IMR-90 (cell line): ENCODE results near the gene CYB5B. TPM values are rescaled to one million over a fixed set of nuclear protein-coding genes. Genes with fewer than 3 reads are reported as not detected.

Experiments
- ATAC-seq: fragments of 200-7000 bp; cut with Tn5 transposase; 2 replicates; pipeline ENCODE4 v1.9.1; 2020; ENCODE audit warnings: low read depth, mild to moderate bottlenecking, moderate library complexity
- BruUV-seq: library from RNA; stranded (reverse); fragments of 400-500 nt; replicated peaks from 2 replicates; lab custom pipeline; 2021; lab: Mats Ljungman, UMichigan
- CTCF ChIA-PET: fragments of 300-600 bp; formaldehyde crosslinking; extraction: SDS; loops from one replicate; lab custom pipeline; 2021; ENCODE audit warnings: antibody characterized with exemption; lab: Yijun Ruan, JAX
- POLR2A ChIA-PET: fragments of 300-600 bp; sonication (Branson Sonifier 250); formaldehyde crosslinking; loops from one replicate; lab custom pipeline; 2022; ENCODE audit warnings: antibody characterized with exemption; ENCODE audit not compliant: unreplicated experiment; lab: Charles Lee
- DNase-seq: peaks from one replicate; pipeline ENCODE4 v3.0.0; 2013
- H2AFZ ChIP-seq: replicated peaks from 2 replicates; pipeline ENCODE3; 2013; ENCODE audit warnings: low read length, mild to moderate bottlenecking; ENCODE audit not compliant: poor library complexity
- H2AK5ac ChIP-seq: 2 replicates; pipeline ENCODE4 v1.6.1; 2013; ENCODE audit warnings: low read depth, low read length, inconsistent platforms
- H2AK9ac ChIP-seq: replicated peaks from 2 replicates; pipeline ENCODE3; 2013; ENCODE audit warnings: mild to moderate bottlenecking, low read depth, low read length, moderate library complexity; ENCODE audit not compliant: poor library complexity
- H2BK120ac ChIP-seq: 2 replicates; pipeline ENCODE4 v1.6.1; 2013; ENCODE audit warnings: low read depth, low read length, inconsistent platforms
- H2BK15ac ChIP-seq: 3 replicates; pipeline ENCODE4 v1.6.1; 2013; ENCODE audit warnings: low read depth, low read length, inconsistent platforms
- H2BK20ac ChIP-seq: 2 replicates; pipeline ENCODE4 v1.6.1; 2013; ENCODE audit warnings: low read depth, mild to moderate bottlenecking, inconsistent platforms, low read length, moderate library complexity
- H2BK5ac ChIP-seq: 2 replicates; pipeline ENCODE4 v1.6.1; 2013; ENCODE audit warnings: mild to moderate bottlenecking, low read depth, low read length, inconsistent platforms; ENCODE audit not compliant: poor library complexity, severe bottlenecking
- H3K14ac ChIP-seq: replicated peaks from 2 replicates; pipeline ENCODE4 v1.6.1; 2013; ENCODE audit warnings: low read depth, low read length, inconsistent platforms
- H3K18ac ChIP-seq: 2 replicates; pipeline ENCODE4 v1.6.1; 2013; ENCODE audit warnings: low read depth, low read length, control low read depth
- H3K23ac ChIP-seq: 2 replicates; pipeline ENCODE4 v1.6.1; 2013; ENCODE audit warnings: low read depth, low read length, inconsistent platforms
- H3K27ac ChIP-seq: 2 replicates; pipeline ENCODE4 v1.5.1; 2013; ENCODE audit warnings: mild to moderate bottlenecking, control low read depth, low read length; ENCODE audit not compliant: insufficient read depth
- H3K27me3 ChIP-seq: 2 replicates; pipeline ENCODE4 v1.6.1; 2013; ENCODE audit warnings: low read length; ENCODE audit not compliant: control insufficient read depth, insufficient read depth
- H3K36me3 ChIP-seq: 2 replicates; pipeline ENCODE4 v1.6.1; 2013; ENCODE audit warnings: low read length, mixed read lengths; ENCODE audit not compliant: control insufficient read depth, insufficient read depth
- H3K4ac ChIP-seq: 2 replicates; pipeline ENCODE4 v1.6.1; 2013; ENCODE audit warnings: low read depth, low read length, inconsistent platforms
- H3K4me1 ChIP-seq: 2 replicates; pipeline ENCODE4 v1.6.1; 2013; ENCODE audit warnings: low read length, mixed read lengths; ENCODE audit not compliant: control insufficient read depth, insufficient read depth
- H3K4me2 ChIP-seq: 2 replicates; pipeline ENCODE4 v1.6.1; 2013; ENCODE audit warnings: low read depth, mild to moderate bottlenecking, control low read depth, low read length, moderate library complexity
- H3K4me3 ChIP-seq: 2 replicates; pipeline ENCODE4 v1.5.1; 2013; ENCODE audit warnings: low read depth, mild to moderate bottlenecking, control low read depth, low read length, moderate library complexity; ENCODE audit not compliant: insufficient read depth
- H3K56ac ChIP-seq: 2 replicates; pipeline ENCODE4 v1.6.1; 2013; ENCODE audit warnings: low read length, inconsistent platforms; ENCODE audit not compliant: insufficient read depth; ENCODE audit errors: extremely low read depth
- H3K79me1 ChIP-seq, 2 experiments: 2 replicates each; pipeline ENCODE4 v1.6.1; 2013; ENCODE audit warnings: low read length in 2 of 2, inconsistent platforms in 1 of 2, low read depth in 1 of 2
- H3K9ac ChIP-seq: 2 replicates; pipeline ENCODE4 v1.6.1; 2013; ENCODE audit warnings: low read depth, low read length, control low read depth
- H3K9me1 ChIP-seq: 2 replicates; pipeline ENCODE4 v1.6.1; 2013; ENCODE audit warnings: low read length, inconsistent platforms; ENCODE audit not compliant: insufficient read depth
- H3K9me3 ChIP-seq: 2 replicates; pipeline ENCODE4 v1.6.1; 2013; ENCODE audit warnings: low read length; ENCODE audit not compliant: control insufficient read depth, insufficient read depth
- H4K20me1 ChIP-seq: 2 replicates; pipeline ENCODE4 v1.6.1; 2013; ENCODE audit warnings: low read length, inconsistent platforms; ENCODE audit not compliant: insufficient read depth
- H4K5ac ChIP-seq: 2 replicates; pipeline ENCODE4 v1.6.1; 2013; ENCODE audit warnings: mild to moderate bottlenecking, low read depth, low read length, control low read depth
- H4K8ac ChIP-seq, 2 experiments: 2 replicates each; pipeline ENCODE4 v1.6.1; 2013; ENCODE audit warnings: low read depth in 2 of 2, low read length in 2 of 2, control low read depth in 1 of 2, inconsistent platforms in 1 of 2
- H4K91ac ChIP-seq: 2 replicates; pipeline ENCODE4 v1.6.1; 2013; ENCODE audit warnings: low read depth, low read length, inconsistent platforms; ENCODE audit not compliant: insufficient read depth
- CEBPB ChIP-seq: IDR thresholded peaks from 2 replicates; pipeline ENCODE4 v1.6.1; 2012; ENCODE audit warnings: low read depth, low read length, improper control_type of control experiment
- CHD1 ChIP-seq: IDR thresholded peaks from 2 replicates; pipeline ENCODE4 v1.6.1; 2012; ENCODE audit warnings: low read depth, low read length, improper control_type of control experiment
- RAD21 ChIP-seq: IDR thresholded peaks from 2 replicates; pipeline ENCODE4 v1.6.1; 2012; ENCODE audit warnings: low read length, improper control_type of control experiment
- USF2 ChIP-seq: fragments of 150-350 bp; IDR thresholded peaks from 2 replicates; pipeline ENCODE4 v1.6.1; 2017; ENCODE audit warnings: mild to moderate bottlenecking, antibody characterized with exemption, low read length, low read depth
- WGBS, 2 experiments: methylation state at CpG; one replicate each; pipeline versions ENCODE4 v1.1.5 to v1.1.7; 2013; ENCODE audit warnings: missing lambda C conversion rate in 2 of 2; ENCODE audit not compliant: insufficient read length in 1 of 2; ENCODE audit errors: extremely low coverage in 2 of 2; 5-methylcytosine and 5-hydroxymethylcytosine counted together
- dilution Hi-C: fragments of 300-500 bp; cut with HindIII; formaldehyde crosslinking; loops from one replicate; pipeline ENCODE4 v1.14.3; 2018; ENCODE audit warnings: low sequenced_read_pairs; ENCODE audit not compliant: unreplicated experiment
- in situ Hi-C: fragments of 300-500 bp; cut with MboI; formaldehyde crosslinking; loops from 3 replicates; pipeline ENCODE4 v1.14.3; 2019; ENCODE audit warnings: low sequenced_read_pairs, inconsistent platforms, mixed read lengths
- intact Hi-C: fragments of 100-400 bp; cut with micrococcal nuclease; formaldehyde crosslinking; loops from 2 replicates; pipeline ENCODE4 v1.10.0; 2022
- polyA plus RNA-seq, 3 experiments: library from polyadenylated mRNA; depleted of rRNA; stranded (reverse); fragments of >200 nt; gene quantifications; 2 replicates each; pipeline ENCODE4 v1.2.3, GENCODE V29; 2012; ENCODE audit warnings: low replicate concordance in 1 of 3
- total RNA-seq: library from RNA; depleted of rRNA; stranded (reverse); fragments of >200 nt; gene quantifications from 2 replicates; pipeline ENCODE4 v1.2.3, GENCODE V29; 2012
- TF ChIP-seq, protein P1 (sequence below): conservative IDR thresholded peaks from 2 replicates; pipeline ENCODE4 v1.5.1; 2012; ENCODE audit warnings: mild to moderate bottlenecking, low read depth, low read length, improper control_type of control experiment

CYB5B gene
- total and polyA plus RNA-seq, 2 of the 4 experiments (the other 2 are of a cell fraction), result 100 to 102 TPM

GRCh38 chr16:69508033-69508755 is 83.8 kb downstream of the CYB5B start:
- Histone ChIP-seq H3K27me3 (no peaks in the 10 kb centered on the region), H4K91ac (no peak overlapping the region), H4K5ac (no peak overlapping the region), H3K27ac (no peak overlapping the region), H2AFZ (no peak overlapping the region), H2BK5ac (no peak overlapping the region), H3K79me1 (no peaks in the 10 kb centered on the region), H3K9me1 (no peaks in the 10 kb centered on the region), H2AK9ac (no peak overlapping the region), H3K4ac (no peak overlapping the region), H4K20me1 (no peaks in the 10 kb centered on the region), H2BK20ac (no peak overlapping the region), H3K18ac (no peak overlapping the region), H4K8ac (no peak overlapping the region), H3K23ac (no peak overlapping the region), H3K14ac (no peak overlapping the region), H3K9ac (no peak overlapping the region), H2BK120ac (no peak overlapping the region), H3K4me1 (no peaks in the 10 kb centered on the region; the same call in 1 of the 2 replicates), H3K36me3 (no peaks in the 10 kb centered on the region), H3K4me3 (no peak overlapping the region), H3K4me2 (no peak overlapping the region), H2AK5ac (no peak overlapping the region), H3K9me3 (no peaks in the 10 kb centered on the region), H2BK15ac (no peak overlapping the region), H3K56ac (no peak overlapping the region)
- ChIA-PET POLR2A (no interaction called here), CTCF (no interaction called here)
- in situ Hi-C loops, result no loop called here
- intact Hi-C loops, result no loop called here
- no TSS peak for BruUV-seq
- ATAC-seq (no peak), DNase-seq (no peak)
- TF ChIP-seq RAD21 (no peak), CHD1 (no peak), CEBPB (no peak), USF2 (no peak)
- TF ChIP-seq, protein P1, sequence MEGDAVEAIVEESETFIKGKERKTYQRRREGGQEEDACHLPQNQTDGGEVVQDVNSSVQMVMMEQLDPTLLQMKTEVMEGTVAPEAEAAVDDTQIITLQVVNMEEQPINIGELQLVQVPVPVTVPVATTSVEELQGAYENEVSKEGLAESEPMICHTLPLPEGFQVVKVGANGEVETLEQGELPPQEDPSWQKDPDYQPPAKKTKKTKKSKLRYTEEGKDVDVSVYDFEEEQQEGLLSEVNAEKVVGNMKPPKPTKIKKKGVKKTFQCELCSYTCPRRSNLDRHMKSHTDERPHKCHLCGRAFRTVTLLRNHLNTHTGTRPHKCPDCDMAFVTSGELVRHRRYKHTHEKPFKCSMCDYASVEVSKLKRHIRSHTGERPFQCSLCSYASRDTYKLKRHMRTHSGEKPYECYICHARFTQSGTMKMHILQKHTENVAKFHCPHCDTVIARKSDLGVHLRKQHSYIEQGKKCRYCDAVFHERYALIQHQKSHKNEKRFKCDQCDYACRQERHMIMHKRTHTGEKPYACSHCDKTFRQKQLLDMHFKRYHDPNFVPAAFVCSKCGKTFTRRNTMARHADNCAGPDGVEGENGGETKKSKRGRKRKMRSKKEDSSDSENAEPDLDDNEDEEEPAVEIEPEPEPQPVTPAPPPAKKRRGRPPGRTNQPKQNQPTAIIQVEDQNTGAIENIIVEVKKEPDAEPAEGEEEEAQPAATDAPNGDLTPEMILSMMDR, result no peak
- dilution Hi-C loops, result no loop called here
- no CpG with 5 or more reads among the region's 4 CpGs for WGBS, 2 experiments
